GF-D8 (cell line): Measurements from ENCODE around the gene FOXO4.

Experiments
- DNase-seq: peaks from one replicate; lab custom pipeline; 2025; lab: John Stamatoyannopoulos, UW

FOXO4 gene

GRCh38 chrX:71099736-71100135 is 4.1 kb downstream of the FOXO4 start:
- no peak for DNase-seq

GRCh38 chrX:71100581-71101505 is 5.2 kb downstream of the FOXO4 start:
- no peak for DNase-seq

GRCh38 chrX:71102292-71102691 is 6.6 kb downstream of the FOXO4 start:
- no peak for DNase-seq

- peak; percentile 72 for DNase-seq
These were observed 7.7 kb downstream of the FOXO4 start for GRCh38 chrX:71103110-71103983.

- no peak for DNase-seq
These were observed 10.0 kb downstream of the FOXO4 start for GRCh38 chrX:71105628-71106027.

- no peak for DNase-seq
These were observed 10.8 kb downstream of the FOXO4 start, which contains the start of gene CXorf65 for GRCh38 chrX:71106427-71106826. CXorf65 (minus strand) TSS chrX:71106740; CDS start chrX:71106556, 184 bp downstream.

- no peak for DNase-seq
These were observed 11.6 kb downstream of the FOXO4 start for GRCh38 chrX:71107245-71107644.

GRCh38 chrX:71107762-71108360 is 12.2 kb downstream of the FOXO4 start:
- peak; percentile 47 for DNase-seq

GRCh38 chrX:71109051-71109450 is 13.4 kb downstream of the FOXO4 start:
- DNase-seq: no peak

GRCh38 chrX:71111141-71111843 is 15.6 kb downstream of the FOXO4 start, which contains the start of gene IL2RG:
IL2RG (minus strand) TSS chrX:71111577; CDS start chrX:71111539, 38 bp downstream.
- peak; percentile 59 for DNase-seq

- peak; percentile 26 for DNase-seq
These were observed 16.3 kb downstream of the FOXO4 start for GRCh38 chrX:71111921-71112431.

- DNase-seq: no peak
These were observed 21.7 kb downstream of the FOXO4 start for GRCh38 chrX:71117358-71117757.

- DNase-seq: peak; percentile 49
These were observed 22.7 kb downstream of the FOXO4 start, which contains the start of gene MED12 for GRCh38 chrX:71118032-71118984. MED12 (plus strand) TSS chrX:71118596; CDS start chrX:71118755, 159 bp downstream.

GRCh38 chrX:71118985-71119535 is 23.4 kb downstream of the FOXO4 start:
- DNase-seq: no peak

- no peak for DNase-seq
These were observed 32.6 kb downstream of the FOXO4 start for GRCh38 chrX:71128166-71128833.

GRCh38 chrX:71128915-71129765 is 33.5 kb downstream of the FOXO4 start:
- no peak for DNase-seq

GRCh38 chrX:71131510-71131909 is 35.9 kb downstream of the FOXO4 start:
- no peak for DNase-seq

GRCh38 chrX:71140440-71140839 is 44.8 kb downstream of the FOXO4 start:
- no peak for DNase-seq
